CD4-positive, alpha-beta memory T cell (primary cell): ENCODE measurements around the gene CTNNA2. TPM values are rescaled to one million over a fixed set of nuclear protein-coding genes. Genes with fewer than 3 reads are reported as not detected.

Experiments used
- CTCF ChIA-PET: fragments of 350-600 bp; sonication (Branson Sonifier 250); formaldehyde crosslinking; loops from one replicate; lab custom pipeline; 2021; ENCODE audit warnings: inconsistent platforms; ENCODE audit not compliant: partially characterized antibody; lab: Charles Lee
- POLR2A ChIA-PET: fragments of 350-600 bp; sonication (Branson Sonifier 250); formaldehyde crosslinking; loops from one replicate; lab custom pipeline; 2021; ENCODE audit not compliant: partially characterized antibody; lab: Charles Lee
- DNase-seq, 5 donors: peaks; one replicate each; pipeline versions ENCODE4 v3.0.0 to v3.0.0-alpha.2; 2020 to 2022; ENCODE audit warnings: mixed read lengths in 1 of 5
- H3K27ac ChIP-seq: one replicate; pipeline ENCODE4 v1.7.0; 2013; ENCODE audit warnings: low read depth, low read length
- H3K27me3 ChIP-seq: 2 replicates; pipeline ENCODE4 v1.7.0; 2013; ENCODE audit warnings: mild to moderate bottlenecking, low read length, moderate library complexity; ENCODE audit not compliant: insufficient read depth
- H3K36me3 ChIP-seq: 2 replicates; pipeline ENCODE4 v1.7.0; 2013; ENCODE audit warnings: mild to moderate bottlenecking, low read length, moderate library complexity; ENCODE audit not compliant: insufficient read depth
- H3K4me1 ChIP-seq: 2 replicates; pipeline ENCODE4 v1.7.0; 2013; ENCODE audit warnings: mild to moderate bottlenecking, low read length, moderate library complexity; ENCODE audit not compliant: insufficient read depth
- H3K4me3 ChIP-seq, 2 donors: one replicate each; pipeline ENCODE4 v1.7.0; 2013; ENCODE audit warnings: low read length in 2 of 2, mild to moderate bottlenecking in 1 of 2
- H3K9me3 ChIP-seq, 2 donors: one replicate each; pipeline ENCODE4 v1.7.0; 2013; ENCODE audit warnings: low read length in 2 of 2, control low read depth in 1 of 2; ENCODE audit not compliant: control insufficient read depth in 1 of 2
- H3K27ac Mint-ChIP-seq, 7 donors: one replicate each; pipeline ENCODE4 v1.8.0; 2020 to 2021; ENCODE audit warnings: mixed read lengths in 7 of 7, mild to moderate bottlenecking in 6 of 7, inconsistent platforms in 3 of 7, moderate library complexity in 3 of 7
- H3K27me3 Mint-ChIP-seq, 2 donors: one replicate each; pipeline ENCODE4 v1.8.0; 2020 to 2021; ENCODE audit warnings: mixed read lengths in 2 of 2
- H3K36me3 Mint-ChIP-seq, 2 donors: one replicate each; pipeline ENCODE4 v1.8.0; 2020 to 2021; ENCODE audit warnings: mixed read lengths in 2 of 2, inconsistent platforms in 1 of 2, mild to moderate bottlenecking in 1 of 2
- H3K4me1 Mint-ChIP-seq, 4 donors: one replicate each; pipeline ENCODE4 v1.8.0; 2020 to 2021; ENCODE audit warnings: mixed read lengths in 4 of 4, mild to moderate bottlenecking in 1 of 4
- H3K4me3 Mint-ChIP-seq, 8 donors: one replicate each; pipeline ENCODE4 v1.8.0; 2020 to 2021; ENCODE audit warnings: mixed read lengths in 8 of 8, mild to moderate bottlenecking in 7 of 8, moderate library complexity in 6 of 8, inconsistent platforms in 3 of 8
- H3K9me3 Mint-ChIP-seq, 8 donors: one replicate each; pipeline ENCODE4 v1.8.0; 2020 to 2021; ENCODE audit warnings: mixed read lengths in 8 of 8, mild to moderate bottlenecking in 5 of 8, inconsistent platforms in 3 of 8, moderate library complexity in 1 of 8
- intact Hi-C: fragments of 100-400 bp; cut with micrococcal nuclease; formaldehyde crosslinking; loops from one replicate; pipeline ENCODE4 v1.15.1; 2023
- polyA plus RNA-seq, 2 donors: library from polyadenylated mRNA; unstranded; fragments of 300-500 nt; fragmentation: Illumina TruSeq; gene quantifications; one replicate each; pipeline ENCODE4 v1.2.3, GENCODE V29; 2021
- total RNA-seq, 2 experiments: library from RNA; stranded (reverse); gene quantifications; one replicate each; pipeline ENCODE4 v1.2.3, GENCODE V29; 2021

The CTNNA2 gene
- total and polyA plus RNA-seq, 4 experiments from 2014 or later, result not detected

DNA sequence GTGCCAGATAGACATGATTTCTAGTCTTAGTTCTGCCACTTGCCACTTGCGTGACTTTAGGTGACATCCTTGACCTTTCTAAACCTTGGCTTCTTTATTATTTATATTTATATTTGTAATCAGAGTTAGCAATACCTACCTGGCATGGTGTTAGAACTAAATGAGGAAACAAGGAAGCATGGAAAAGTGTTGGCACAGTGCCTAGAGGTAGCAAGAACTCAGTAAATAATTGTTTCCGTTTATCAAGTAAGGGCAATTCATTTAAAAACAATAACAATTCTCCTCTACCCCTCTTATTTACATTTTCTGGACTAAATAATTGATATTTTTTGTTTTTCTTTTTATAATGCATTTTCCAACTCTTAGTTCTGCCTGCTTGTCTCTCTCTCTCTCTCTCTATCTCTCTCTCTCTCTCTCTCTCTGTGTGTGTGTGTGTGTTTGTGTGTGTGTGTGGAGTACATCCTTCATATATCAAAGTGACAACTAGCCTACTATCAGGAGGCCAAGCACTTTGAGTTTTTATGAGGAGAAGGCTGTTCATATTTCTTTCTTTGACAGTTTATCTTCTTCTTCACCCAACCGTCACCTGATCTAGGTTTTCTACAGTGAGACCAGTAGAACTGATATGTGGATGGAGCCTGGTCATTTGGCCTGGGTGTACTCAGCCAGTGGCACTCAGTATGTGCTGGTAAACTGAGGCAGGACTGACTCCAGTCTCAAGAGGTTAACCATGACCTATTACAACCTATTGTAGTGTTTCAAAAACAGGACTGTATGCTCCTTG lies 657.2 kb downstream of the CTNNA2 start:
- ChIA-PET POLR2A (interaction anchor here (0.6 kb wide), 1 partner anchor 30 kb away, joined by 3 read pairs; no protein-coding TSS in a partner anchor), CTCF (no interaction called here)
- no peaks in the 10 kb centered on the region for H3K4me1 ChIP-seq
- Mint-ChIP-seq H3K4me3 (no peak overlapping the region), H3K4me1 (no peaks in the 10 kb centered on the region), H3K27me3 (no peaks in the 10 kb centered on the region), H3K27ac (no peak overlapping the region), H3K36me3 (no peaks in the 10 kb centered on the region), H3K9me3 (peaks cover 2 to 13% (median 5%) of the 10 kb centered on the region in 8 donors)
- H3K27ac ChIP-seq, result no peak overlapping the region
- DNase-seq, result no peak
- H3K4me3 ChIP-seq, result no peak overlapping the region
- H3K9me3 ChIP-seq, result peaks cover 0 to 3% of the 10 kb centered on the region in 2 donors
- no peaks in the 10 kb centered on the region for H3K27me3 ChIP-seq
- intact Hi-C loops, result no loop called here
- H3K36me3 ChIP-seq, result no peaks in the 10 kb centered on the region

- Mint-ChIP-seq H3K4me3 (no peak overlapping the region), H3K36me3 (no peaks in the 10 kb centered on the region), H3K27me3 (no peaks in the 10 kb centered on the region), H3K4me1 (no peaks in the 10 kb centered on the region), H3K9me3 (peaks cover 0 to 14% (median 6%) of the 10 kb centered on the region in 8 donors), H3K27ac (no peak overlapping the region)
- H3K4me1 ChIP-seq, result no peaks in the 10 kb centered on the region
- no peaks in the 10 kb centered on the region for H3K9me3 ChIP-seq
- H3K4me3 ChIP-seq, result no peak overlapping the region
- no peaks in the 10 kb centered on the region for H3K27me3 ChIP-seq
- DNase-seq, result no peak
- intact Hi-C loops, result no loop called here
- H3K27ac ChIP-seq, result no peak overlapping the region
- no peaks in the 10 kb centered on the region for H3K36me3 ChIP-seq
- POLR2A ChIA-PET, result no interaction called here
- CTCF ChIA-PET, result no interaction called here
Measured at GRCh38 chr2:80185091-80185490, 672.2 kb downstream of the CTNNA2 start.

DNA sequence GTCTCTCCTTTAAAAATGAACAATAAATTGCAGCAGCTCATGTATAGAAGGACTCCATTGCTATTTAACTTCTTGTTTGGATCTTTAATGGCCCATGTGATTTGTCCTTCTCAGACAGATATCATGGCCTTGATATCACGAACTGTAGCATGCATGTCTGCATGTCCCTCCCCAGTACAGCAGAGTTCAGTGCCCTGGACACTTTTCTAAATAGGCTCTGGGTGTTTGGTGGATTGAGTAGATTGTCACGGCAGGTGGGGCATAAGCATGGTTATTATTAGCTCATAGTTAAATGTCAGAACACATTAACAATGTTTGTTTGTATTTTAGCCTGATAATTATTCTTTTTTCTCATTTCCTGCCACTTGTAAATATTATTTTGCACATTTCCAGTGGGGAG lies 673.4 kb downstream of the CTNNA2 start:
- peaks cover 0 to 10% (median 2%) of the 10 kb centered on the region in 8 donors for H3K9me3 Mint-ChIP-seq

DNA sequence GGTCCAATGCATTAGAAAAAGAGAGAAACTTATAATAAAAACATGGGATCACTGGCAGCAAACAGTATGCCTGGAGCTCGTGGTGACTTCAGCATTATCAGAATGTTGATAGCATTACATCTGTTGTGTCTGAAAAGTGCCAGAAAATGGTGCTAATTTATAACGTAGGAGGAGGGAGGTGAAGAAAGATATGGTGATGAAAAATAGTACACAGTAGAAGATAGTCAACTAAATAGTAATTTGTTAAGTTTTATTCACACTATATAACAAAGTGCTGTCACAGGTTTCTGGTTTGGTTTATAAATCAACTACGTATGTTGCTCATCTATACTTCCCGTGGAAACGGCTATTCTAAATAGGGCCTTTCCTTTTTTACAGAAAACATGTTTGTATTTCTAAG lies 674.3 kb downstream of the CTNNA2 start:
- no peak overlapping the region for H3K4me3 ChIP-seq
- Mint-ChIP-seq H3K4me1 (no peaks in the 10 kb centered on the region), H3K36me3 (no peaks in the 10 kb centered on the region), H3K4me3 (no peak overlapping the region), H3K27ac (no peak overlapping the region), H3K9me3 (peaks cover 0 to 10% (median 2%) of the 10 kb centered on the region in 8 donors), H3K27me3 (no peaks in the 10 kb centered on the region)
- no peaks in the 10 kb centered on the region for H3K9me3 ChIP-seq
- no peaks in the 10 kb centered on the region for H3K27me3 ChIP-seq
- H3K4me1 ChIP-seq, result no peaks in the 10 kb centered on the region
- ChIA-PET CTCF (no interaction called here), POLR2A (no interaction called here)
- DNase-seq, result no peak
- H3K27ac ChIP-seq, result no peak overlapping the region
- no peaks in the 10 kb centered on the region for H3K36me3 ChIP-seq
- intact Hi-C loops, result no loop called here

More for the DNA sequence above, 673.4 kb downstream of the CTNNA2 start:
- Histone ChIP-seq H3K9me3 (no peaks in the 10 kb centered on the region), H3K4me3 (no peak overlapping the region), H3K27me3 (no peaks in the 10 kb centered on the region), H3K36me3 (no peaks in the 10 kb centered on the region), H3K27ac (no peak overlapping the region), H3K4me1 (no peaks in the 10 kb centered on the region)
- H3K4me1 Mint-ChIP-seq, result no peaks in the 10 kb centered on the region
- H3K36me3 Mint-ChIP-seq, result no peaks in the 10 kb centered on the region
- POLR2A ChIA-PET, result no interaction called here
- no peak overlapping the region for H3K4me3 Mint-ChIP-seq
- intact Hi-C loops, result no loop called here
- CTCF ChIA-PET, result no interaction called here
- no peak for DNase-seq
- no peak overlapping the region for H3K27ac Mint-ChIP-seq
- no peaks in the 10 kb centered on the region for H3K27me3 Mint-ChIP-seq

DNA sequence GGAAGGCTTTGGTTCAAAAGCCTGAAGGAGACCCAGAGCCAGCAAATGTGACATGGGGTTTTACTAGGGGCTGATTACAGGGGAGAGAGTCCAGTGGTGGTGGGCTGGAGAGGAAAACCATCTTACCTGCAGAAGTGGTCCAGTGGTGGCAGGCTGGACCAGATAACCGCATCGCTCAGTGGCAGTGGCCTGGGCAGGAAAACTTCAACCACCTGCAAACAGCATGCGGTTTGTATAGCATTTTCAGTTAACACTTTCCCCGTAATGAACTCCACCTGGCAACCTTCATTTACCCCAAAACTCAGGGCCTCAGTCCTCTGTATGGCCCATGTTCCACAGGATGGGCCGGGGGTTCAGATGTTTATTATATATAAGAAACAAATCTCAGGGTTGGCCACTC lies 677.3 kb downstream of the CTNNA2 start:
- intact Hi-C loops, result no loop called here
- CTCF ChIA-PET, result no interaction called here
- no peak overlapping the region for H3K27ac ChIP-seq
- Mint-ChIP-seq H3K4me1 (no peaks in the 10 kb centered on the region), H3K27me3 (no peaks in the 10 kb centered on the region), H3K4me3 (no peak overlapping the region), H3K9me3 (peaks cover 0 to 7% (median 2%) of the 10 kb centered on the region in 8 donors), H3K36me3 (no peaks in the 10 kb centered on the region), H3K27ac (no peak overlapping the region)
- H3K9me3 ChIP-seq, result no peaks in the 10 kb centered on the region
- H3K4me1 ChIP-seq, result no peaks in the 10 kb centered on the region
- POLR2A ChIA-PET, result no interaction called here
- no peaks in the 10 kb centered on the region for H3K27me3 ChIP-seq
- no peaks in the 10 kb centered on the region for H3K36me3 ChIP-seq
- no peak overlapping the region for H3K4me3 ChIP-seq
- no peak for DNase-seq

GRCh38 chr2:80193566-80193965 lies 680.7 kb downstream of the CTNNA2 start:
- intact Hi-C loops, result no loop called here
- Mint-ChIP-seq H3K27ac (no peak overlapping the region), H3K4me1 (no peaks in the 10 kb centered on the region), H3K4me3 (no peak overlapping the region), H3K9me3 (peaks cover 0 to 7% (median 3%) of the 10 kb centered on the region in 8 donors), H3K27me3 (no peaks in the 10 kb centered on the region), H3K36me3 (no peaks in the 10 kb centered on the region)
- no peak overlapping the region for H3K4me3 ChIP-seq
- CTCF ChIA-PET, result no interaction called here
- no peaks in the 10 kb centered on the region for H3K4me1 ChIP-seq
- H3K36me3 ChIP-seq, result no peaks in the 10 kb centered on the region
- DNase-seq, result no peak
- H3K27me3 ChIP-seq, result no peaks in the 10 kb centered on the region
- no peaks in the 10 kb centered on the region for H3K9me3 ChIP-seq
- POLR2A ChIA-PET, result no interaction called here
- H3K27ac ChIP-seq, result no peak overlapping the region

GRCh38 chr2:80195034-80195433 lies 682.2 kb downstream of the CTNNA2 start:
- H3K36me3 Mint-ChIP-seq, result no peaks in the 10 kb centered on the region
- CTCF ChIA-PET, result no interaction called here
- Histone ChIP-seq H3K4me3 (no peak overlapping the region), H3K36me3 (no peaks in the 10 kb centered on the region), H3K27ac (no peak overlapping the region), H3K27me3 (no peaks in the 10 kb centered on the region), H3K4me1 (no peaks in the 10 kb centered on the region), H3K9me3 (no peaks in the 10 kb centered on the region)
- H3K27ac Mint-ChIP-seq, result no peak overlapping the region
- no peak for DNase-seq
- POLR2A ChIA-PET, result no interaction called here
- H3K4me3 Mint-ChIP-seq, result no peak overlapping the region
- intact Hi-C loops, result no loop called here
- H3K4me1 Mint-ChIP-seq, result no peaks in the 10 kb centered on the region
- H3K27me3 Mint-ChIP-seq, result no peaks in the 10 kb centered on the region
- peaks cover 0 to 7% (median 3%) of the 10 kb centered on the region in 8 donors for H3K9me3 Mint-ChIP-seq
